GM18861 (cell line): ENCODE results near the gene L3MBTL4.
A peak's percentile ranks its signal among the peaks of the same experiment; 100 is the strongest.

Experiments
- ATAC-seq: cut with Tn5 transposase; IDR thresholded peaks from one replicate; pipeline ENCODE4 v1.9.1; 2021; ENCODE audit not compliant: unreplicated experiment

L3MBTL4 gene

DNA sequence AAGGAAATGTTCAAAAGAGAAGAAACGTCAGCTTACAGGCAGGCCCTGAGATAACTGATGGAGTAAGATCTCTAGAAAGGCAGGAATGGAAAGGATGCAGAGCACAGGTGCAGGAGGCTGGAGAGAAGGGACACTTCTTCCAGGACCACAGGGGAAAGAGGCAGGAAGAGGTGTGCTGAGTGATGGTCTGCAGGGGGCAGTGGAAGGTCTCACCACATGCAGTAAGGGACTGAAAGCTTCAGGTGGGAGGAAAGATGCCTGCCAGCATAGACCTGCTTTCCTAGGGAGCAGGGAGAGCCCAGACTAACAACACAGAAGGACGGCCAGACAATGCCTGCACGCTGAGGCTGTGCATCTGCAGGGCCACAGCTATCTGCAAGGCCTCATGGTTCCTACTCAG lies 156.8 kb downstream of the L3MBTL4 start:
- no peak for ATAC-seq

DNA sequence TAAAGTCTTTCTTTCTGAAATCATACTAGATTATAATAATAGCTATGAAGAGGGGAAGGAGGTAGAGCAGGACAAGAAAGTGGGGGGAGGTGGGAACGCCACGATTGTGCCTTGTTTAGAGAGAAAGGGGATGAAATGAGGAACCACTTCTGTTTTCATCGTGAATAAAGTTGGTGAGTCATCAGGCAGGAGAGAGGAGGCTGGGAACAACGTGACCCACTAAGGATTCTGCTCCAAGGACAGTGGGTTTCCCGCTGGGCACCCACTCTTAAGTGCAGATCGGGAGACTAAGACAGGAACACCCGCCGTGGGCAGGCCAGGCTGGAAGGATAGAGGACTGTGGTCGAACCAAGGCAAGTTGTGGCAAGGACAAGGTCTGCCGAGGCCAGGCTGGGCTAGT lies 158.2 kb downstream of the L3MBTL4 start:
- no peak for ATAC-seq

DNA sequence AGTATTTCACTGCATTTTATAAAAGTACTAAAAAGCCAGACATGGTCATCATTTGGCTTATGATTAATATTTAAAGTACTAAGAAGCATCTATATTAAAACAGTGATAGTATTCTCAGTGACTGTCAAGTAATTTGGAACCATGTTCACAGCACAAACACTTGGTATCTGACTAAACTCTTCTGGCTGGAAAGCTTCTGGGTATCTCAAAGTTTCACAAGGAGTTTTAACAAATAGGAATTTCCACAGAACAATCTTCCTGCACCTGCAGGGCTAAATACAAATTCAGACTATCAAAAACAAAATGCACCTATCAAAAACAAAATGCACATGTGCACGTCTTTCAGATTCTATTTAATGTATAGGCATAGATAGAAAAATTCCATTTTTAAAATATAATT lies 158.8 kb downstream of the L3MBTL4 start:
- no peak for ATAC-seq

DNA sequence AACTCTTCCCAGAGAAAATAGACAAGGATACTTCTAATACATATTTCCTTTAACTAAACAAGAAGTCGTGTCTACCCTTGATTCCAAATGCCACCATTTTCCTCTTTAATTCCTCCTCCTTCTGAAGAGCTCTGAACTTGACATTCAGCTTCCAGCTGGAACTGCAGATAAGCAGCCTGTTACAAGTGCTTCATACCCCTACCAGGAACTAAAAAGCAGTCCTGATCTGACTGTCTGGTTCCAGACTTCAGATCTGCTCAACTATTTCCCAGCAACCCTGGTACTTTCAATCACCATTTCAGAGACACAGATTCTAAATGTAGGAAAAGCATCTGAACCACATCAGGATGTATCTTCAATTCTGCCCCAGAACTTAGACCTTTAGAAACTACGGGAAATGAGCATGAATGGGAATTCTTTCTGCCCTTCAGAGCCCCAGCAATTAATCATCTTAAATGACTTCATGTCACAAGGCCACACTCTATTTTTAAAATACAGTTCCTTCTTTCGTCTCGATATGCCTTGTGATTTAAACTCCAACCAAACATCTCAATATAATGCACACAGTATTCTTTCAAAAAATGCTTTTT lies 159.5 kb downstream of the L3MBTL4 start:
- no peak for ATAC-seq

DNA sequence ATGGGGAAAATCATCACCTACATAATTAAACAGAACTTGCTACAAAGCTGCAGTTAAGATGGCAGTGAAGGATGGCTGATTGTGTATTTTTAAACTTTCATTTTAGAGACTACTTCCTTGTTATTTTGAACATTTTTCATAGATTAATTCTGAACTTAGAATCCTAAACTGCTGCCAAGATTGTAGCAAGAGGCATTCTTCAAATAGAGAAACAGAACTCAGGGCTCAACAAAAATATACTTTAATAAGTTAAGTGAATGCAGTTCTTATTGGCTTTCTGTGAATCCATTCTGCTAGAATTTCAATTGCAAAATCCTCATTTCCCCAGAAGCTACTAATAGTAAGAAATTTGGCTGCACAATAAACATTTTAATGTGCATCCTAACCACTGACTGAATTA lies 160.3 kb downstream of the L3MBTL4 start:
- ATAC-seq = no peak

DNA sequence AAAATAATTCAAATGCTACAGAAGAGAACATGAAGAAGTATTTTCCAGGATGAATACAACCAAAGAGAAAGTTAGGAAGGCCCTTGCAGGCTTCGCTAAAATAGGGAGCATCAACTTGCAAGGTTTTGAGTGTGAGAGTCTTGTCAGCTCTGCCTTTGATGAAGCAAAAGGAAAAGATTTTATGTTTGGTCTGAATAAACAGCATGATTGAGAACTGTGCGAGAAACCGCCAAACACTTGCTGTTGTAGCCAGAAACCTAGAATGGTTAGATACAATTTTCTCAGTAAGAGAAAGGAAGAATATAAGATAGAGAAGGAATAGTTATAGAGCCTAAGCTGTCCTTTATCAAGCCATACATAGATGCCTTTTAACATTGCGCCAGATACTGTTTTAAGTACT lies 163.6 kb downstream of the L3MBTL4 start:
- no peak for ATAC-seq

DNA sequence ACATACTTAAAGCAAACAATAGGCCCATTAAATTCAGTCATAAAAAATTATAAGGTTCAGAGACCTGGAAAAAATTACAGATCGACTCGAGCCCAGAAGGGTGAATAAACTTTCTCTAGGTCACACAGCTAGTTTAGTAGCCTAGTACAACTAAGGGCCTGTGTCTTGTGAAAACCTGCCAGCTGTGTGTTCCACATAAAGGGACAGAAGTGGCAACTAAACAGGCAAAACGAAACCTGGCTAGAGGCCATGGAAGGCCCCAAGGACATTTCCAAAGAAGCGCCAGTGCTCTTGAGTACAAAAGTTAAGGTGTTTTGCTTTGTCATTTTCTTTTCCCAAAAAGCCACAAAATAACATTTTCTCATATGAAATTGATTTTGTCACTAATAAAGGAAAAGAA lies 164.9 kb downstream of the L3MBTL4 start:
- ATAC-seq = no peak

DNA sequence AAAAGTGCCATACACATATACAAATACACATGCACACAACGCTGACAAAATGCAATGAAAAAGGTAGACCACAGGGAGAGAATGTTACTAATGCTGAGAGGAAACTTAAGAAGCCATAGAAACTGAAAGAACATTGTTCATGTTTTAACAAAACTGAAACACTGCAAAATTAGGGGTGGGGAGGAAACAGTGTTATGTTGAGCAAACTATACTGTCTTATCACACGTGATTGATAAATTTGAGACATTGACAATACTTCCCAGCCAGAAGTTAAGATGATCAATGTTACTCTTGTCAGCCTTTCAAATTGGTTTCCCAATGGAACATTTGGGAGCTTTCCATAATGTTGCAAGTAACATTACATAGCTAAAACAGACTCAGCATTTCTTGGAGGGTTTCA lies 165.5 kb downstream of the L3MBTL4 start:
- peak; percentile 93 for ATAC-seq

DNA sequence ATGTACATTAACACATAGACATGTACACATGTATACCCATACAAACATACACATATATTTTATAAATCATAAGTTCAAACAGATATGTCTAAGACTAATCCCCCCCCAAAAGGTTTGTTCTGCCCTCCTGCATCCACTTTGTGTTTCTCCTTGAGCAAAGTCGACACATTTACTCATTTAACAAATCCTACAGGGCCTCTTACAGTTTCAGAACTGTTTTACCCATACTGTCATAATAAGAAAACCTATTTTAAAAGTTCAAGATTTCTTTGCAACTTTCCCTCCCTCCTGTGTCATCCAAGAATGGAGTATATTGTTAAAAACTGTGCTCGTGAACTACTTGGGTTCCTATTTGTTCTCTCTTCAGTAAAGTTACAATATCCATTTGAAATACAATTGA lies 166.7 kb downstream of the L3MBTL4 start:
- ATAC-seq = no peak

DNA sequence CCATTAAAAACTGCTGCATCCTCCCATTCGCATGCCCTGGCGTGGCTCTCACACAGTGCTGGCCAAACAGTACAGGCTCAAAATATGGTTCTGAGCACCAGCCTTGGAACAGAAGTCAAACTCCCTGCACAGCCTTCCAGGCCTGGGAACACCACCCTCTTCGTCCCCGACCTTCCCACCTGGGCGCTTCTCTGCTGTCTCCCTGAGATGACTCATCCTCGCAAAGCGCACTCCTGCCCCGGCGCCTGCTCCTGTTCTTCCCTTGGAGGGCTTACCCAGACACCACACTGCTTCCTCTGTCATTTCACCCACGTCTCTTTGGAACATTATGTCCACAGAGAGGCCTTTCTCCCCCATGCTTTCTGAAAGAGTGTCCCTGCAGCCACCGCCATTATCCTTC lies 172.7 kb downstream of the L3MBTL4 start:
- no peak for ATAC-seq

DNA sequence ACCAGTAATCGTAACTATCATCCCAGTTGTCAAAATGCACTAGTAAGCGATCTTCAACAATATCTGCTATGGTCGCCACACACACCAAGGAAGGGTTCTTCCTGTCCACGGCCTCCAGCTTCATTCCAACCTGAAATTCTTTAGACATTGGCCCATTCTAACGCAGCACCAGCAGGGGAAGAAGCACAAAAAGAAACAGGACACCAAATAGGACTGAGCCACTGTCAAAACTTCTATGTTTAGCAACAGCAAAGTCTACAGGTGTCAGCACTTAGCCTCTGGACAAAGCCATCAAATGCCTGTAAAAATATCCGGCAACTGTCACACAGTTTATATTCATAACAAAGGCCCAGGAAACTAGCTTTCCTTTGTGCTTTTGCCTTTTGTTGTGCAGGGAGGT lies 175.0 kb downstream of the L3MBTL4 start:
- ATAC-seq = no peak

DNA sequence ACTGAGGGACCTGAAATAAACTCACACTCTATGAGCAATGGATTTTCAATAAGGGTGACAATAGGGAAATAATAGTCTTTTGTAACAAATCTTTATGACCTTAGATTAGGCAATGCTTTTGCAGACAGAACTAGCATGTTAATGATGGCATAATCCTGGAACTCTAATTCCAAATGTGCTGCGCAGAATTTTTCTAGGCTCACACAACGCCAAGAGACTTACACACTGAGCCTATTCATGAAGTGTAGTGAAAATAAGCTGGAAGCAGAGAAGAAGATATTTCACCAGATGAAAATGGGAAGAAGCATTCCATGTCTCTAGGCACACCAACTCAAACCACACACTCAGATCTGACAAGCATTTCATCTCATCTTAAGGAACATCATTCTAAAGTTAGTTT lies 178.5 kb downstream of the L3MBTL4 start:
- no peak for ATAC-seq

DNA sequence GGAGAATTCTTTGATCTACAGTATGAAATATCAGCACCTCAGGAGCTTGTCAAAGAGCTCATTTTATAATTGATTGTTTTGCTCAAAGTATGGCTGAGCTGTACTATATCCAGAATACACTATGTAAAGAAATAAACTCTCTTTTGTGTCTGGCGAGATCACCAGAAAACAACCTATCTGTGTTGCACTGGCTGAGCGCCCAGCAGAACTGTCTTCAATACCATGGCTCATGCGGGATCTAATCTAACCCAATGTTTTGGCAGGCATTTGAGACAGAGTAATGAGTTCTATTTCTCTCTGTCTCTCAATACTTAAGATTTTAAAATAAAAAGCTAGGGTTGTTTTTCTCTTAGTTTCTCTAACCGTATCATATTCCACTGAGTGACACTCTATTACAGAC lies 192.4 kb downstream of the L3MBTL4 start:
- no peak for ATAC-seq

DNA sequence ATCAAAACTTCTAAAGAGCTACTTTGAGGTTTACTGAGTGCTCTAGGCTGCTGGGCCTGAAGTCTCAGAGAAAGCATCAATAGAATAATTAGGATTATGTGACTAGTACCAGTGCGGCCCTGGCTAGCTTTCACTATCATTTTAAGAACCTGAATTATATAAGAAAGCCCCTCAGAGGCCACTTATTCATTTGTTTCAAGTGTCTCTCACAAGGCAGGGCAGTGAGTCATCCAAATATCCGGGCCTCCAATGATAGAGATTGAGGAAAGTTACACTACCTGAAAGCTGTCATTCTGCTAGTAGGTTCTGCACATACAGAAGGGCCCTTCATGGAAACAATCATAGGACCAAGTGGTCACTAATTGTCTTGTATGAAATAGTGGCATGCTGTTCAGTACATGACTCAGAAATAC lies 193.1 kb downstream of the L3MBTL4 start:
- ATAC-seq = peak; percentile 44

DNA sequence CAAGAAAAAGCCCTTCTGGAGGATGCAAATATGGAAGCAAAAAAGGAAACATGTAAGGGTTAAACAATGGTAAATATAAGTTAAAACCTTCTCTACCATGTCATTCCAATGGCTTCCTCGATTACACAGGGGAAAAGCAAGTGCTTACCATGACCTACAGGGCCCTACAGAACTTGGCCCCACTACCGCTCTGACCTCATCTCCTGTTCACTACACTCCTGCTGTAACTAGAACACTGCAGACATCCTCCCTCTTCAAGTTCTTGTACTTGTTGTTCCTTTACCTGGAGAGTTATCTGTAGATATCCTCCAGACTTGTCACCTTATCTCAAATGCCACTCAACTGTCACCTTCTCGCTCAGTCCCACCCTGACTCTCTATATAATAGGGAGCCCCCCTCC lies 194.6 kb downstream of the L3MBTL4 start:
- ATAC-seq = no peak

DNA sequence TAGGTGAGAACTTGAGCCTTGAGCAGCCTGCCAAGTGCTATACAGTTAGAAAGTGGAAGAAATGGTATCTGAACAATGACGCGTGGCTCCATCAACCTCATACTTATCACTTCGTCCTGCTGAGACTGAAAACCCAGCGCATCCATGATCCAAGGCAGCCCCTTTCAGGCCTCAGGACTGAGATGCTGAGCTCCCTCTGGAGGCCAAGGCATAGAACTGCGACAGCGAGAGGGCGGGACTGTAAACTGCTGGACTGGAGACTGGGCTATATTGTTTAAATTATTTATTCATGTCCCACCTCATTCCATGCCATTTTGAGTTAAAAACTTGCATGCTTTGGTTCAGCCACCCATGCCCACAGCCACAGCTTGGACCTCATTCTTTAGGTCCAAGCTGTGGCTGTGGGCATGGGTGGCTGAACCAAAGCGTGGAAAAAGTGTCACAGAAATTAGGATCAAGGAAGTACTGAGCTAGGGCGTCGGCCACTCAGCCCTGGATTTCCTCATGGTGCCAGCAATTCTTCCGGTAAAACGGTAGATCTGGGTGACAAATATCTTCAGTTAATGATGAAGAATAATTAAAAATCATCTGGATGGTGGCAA lies 195.5 kb downstream of the L3MBTL4 start:
- no peak for ATAC-seq

DNA sequence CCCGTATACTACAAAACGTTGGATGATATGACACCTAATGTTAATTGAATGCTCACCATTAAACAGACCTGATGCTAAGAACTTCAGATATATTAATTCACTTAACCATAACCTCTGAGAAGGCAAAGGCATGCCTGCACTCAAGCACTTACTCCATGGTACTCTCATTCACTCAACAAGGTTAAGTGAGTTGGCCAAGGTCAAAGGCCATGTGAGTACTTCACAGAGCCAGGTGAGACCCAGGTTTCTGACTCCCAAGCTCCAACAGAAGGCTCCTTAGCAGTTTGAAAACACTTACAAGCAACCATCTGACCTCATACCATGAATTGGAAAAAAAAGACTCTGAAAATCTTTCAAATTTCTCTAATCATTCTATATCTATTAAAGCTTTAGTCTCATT lies 198.8 kb downstream of the L3MBTL4 start:
- no peak for ATAC-seq

DNA sequence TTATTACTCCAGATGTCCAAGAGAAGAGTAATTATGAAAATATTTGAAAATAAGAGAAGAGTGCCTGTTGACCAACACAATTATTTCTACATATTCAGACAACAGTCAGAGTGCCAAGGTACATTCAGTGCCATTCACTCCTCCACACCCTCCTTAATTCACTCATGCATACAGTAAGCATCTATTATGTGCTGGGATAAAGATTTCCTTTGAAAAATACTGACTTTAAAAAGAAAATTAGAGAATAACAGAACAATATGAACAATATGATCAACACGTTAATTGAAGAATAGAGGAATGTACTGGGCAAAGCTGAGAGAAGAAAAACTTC lies 203.6 kb downstream of the L3MBTL4 start:
- ATAC-seq = no peak

DNA sequence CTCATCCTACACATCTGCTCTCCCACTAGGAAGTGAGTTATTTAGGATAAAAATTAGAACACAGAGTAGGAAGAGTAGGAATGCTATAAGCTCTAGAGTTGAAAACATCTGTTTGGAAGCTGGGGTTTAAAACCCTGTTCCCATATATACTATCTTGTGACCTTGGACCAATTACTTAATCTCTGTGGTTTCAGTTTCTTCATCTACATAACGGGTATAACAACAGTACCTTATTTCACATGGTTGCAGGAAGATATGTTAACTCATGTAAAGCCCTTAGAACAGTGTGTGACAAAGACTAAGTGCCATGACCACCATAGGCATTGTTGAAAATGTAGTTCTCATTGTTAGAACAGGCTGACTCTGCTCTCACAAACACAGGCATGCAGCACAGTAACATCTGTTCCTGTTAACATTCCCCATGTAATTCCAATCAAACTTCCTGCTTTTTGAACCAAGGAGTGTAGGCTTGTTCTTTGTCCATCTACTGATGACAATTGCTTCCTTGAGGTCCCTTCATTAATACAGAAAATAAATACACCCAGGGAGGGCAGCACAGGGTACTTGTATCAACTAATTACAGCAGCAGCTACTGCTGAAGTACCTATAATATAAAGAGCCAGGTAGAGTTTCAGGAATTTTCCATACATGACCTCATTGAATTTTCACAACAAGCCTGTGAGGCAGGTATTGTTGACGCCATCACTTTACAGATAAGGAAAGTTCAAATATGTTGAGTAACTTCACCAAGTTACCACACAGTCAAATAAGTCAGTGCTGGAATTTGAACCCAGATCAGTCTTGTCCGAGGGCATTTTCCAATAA lies 204.2 kb downstream of the L3MBTL4 start:
- ATAC-seq = no peak

DNA sequence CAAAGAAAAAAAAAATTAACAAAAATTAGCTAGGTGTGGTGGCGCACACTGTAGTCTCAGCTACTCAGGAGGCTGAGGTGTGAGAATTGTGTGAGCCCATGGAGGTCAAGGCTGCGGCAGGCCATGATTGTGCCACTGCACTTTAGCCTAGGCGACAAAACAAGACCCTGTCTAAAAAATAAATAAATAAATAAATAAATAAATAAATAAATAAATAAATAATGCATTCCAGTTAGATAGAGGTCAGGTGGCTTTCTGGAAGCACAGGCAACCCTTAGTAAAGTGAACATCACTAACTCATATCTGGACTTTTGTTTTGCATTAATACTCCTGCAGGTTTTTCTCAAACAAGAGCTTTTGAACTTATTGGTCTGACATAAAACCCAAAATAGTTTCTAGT lies 206.8 kb downstream of the L3MBTL4 start:
- no peak for ATAC-seq

DNA sequence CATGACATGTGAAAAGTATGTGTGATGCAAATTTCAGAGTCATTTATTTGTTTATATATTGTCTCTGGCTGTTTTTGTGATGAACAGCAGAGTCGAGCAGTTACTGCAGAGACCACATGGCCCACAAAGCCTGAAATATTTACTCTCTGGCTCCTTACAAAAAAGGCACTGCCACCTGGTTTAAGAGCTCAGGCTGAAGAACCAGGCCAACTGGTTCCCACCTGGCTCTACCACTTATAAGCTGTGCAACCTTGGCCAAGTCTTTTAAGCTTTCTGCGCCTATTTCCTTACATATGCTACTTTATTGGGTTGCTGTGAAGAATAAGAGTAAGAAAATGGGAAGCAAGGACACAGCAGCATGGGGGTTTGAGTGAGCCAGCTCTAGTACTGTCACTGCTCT lies 207.6 kb downstream of the L3MBTL4 start:
- ATAC-seq = no peak

DNA sequence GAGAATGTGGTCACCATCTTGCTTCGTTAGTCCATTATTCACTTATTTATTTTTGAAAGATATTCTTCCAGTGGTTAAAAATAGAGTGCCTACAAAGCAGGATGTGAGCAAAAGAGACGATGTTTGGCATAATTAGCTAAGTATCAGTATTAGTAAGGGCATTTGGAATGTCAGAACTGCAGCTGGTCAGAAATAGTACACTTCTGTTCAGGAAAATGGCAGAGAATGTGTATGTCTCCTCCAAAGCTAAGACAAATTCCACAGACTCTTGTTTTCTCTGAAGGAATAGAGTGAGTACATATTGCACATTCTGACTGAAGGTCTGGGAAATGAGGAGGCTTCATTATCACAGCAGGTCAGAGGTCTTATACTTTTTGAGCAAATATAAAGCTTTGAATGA lies 209.0 kb downstream of the L3MBTL4 start:
- ATAC-seq = no peak

DNA sequence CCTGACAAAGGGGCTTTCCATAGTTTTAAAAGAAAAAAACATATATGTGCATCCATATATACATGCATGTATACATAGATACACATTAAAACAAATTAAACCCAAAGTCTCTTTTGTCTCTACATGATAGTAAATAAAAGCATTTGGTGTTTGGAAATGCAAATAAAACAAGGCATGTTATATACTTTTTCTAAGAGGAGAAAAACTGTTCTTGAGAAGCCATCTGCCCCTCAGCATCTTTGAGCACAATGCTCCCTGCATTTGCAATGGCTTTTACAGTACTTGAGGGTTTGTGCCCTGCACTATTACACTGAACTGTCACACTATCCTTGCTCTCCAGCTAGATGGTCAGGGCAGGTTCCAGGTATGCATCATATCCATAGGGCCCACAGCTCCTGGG lies 210.2 kb downstream of the L3MBTL4 start:
- no peak for ATAC-seq
